IMR-90 (cell line): ENCODE results near the gene SAMD8. TPM values are rescaled to one million over a fixed set of nuclear protein-coding genes. Genes with fewer than 3 reads are reported as not detected.
"Not testable (repeated sequence)": the region's sequence is repeated elsewhere in the genome, so short reads cannot be mapped to it uniquely, and the experiment has no call there.

Source experiments
- ATAC-seq: fragments of 200-7000 bp; cut with Tn5 transposase; 2 replicates; pipeline ENCODE4 v1.9.1; 2020; ENCODE audit warnings: low read depth, mild to moderate bottlenecking, moderate library complexity
- BruUV-seq: library from RNA; stranded (reverse); fragments of 400-500 nt; replicated peaks from 2 replicates; lab custom pipeline; 2021; lab: Mats Ljungman, UMichigan
- CTCF ChIA-PET: fragments of 300-600 bp; formaldehyde crosslinking; extraction: SDS; loops from one replicate; lab custom pipeline; 2021; ENCODE audit warnings: antibody characterized with exemption; lab: Yijun Ruan, JAX
- POLR2A ChIA-PET: fragments of 300-600 bp; sonication (Branson Sonifier 250); formaldehyde crosslinking; loops from one replicate; lab custom pipeline; 2022; ENCODE audit warnings: antibody characterized with exemption; ENCODE audit not compliant: unreplicated experiment; lab: Charles Lee
- DNase-seq: peaks from one replicate; pipeline ENCODE4 v3.0.0; 2013
- H2AFZ ChIP-seq: replicated peaks from 2 replicates; pipeline ENCODE3; 2013; ENCODE audit warnings: low read length, mild to moderate bottlenecking; ENCODE audit not compliant: poor library complexity
- H2AK5ac ChIP-seq: 2 replicates; pipeline ENCODE4 v1.6.1; 2013; ENCODE audit warnings: low read depth, low read length, inconsistent platforms
- H2AK9ac ChIP-seq: replicated peaks from 2 replicates; pipeline ENCODE3; 2013; ENCODE audit warnings: mild to moderate bottlenecking, low read depth, low read length, moderate library complexity; ENCODE audit not compliant: poor library complexity
- H2BK120ac ChIP-seq: 2 replicates; pipeline ENCODE4 v1.6.1; 2013; ENCODE audit warnings: low read depth, low read length, inconsistent platforms
- H2BK15ac ChIP-seq: 3 replicates; pipeline ENCODE4 v1.6.1; 2013; ENCODE audit warnings: low read depth, low read length, inconsistent platforms
- H2BK20ac ChIP-seq: 2 replicates; pipeline ENCODE4 v1.6.1; 2013; ENCODE audit warnings: low read depth, mild to moderate bottlenecking, inconsistent platforms, low read length, moderate library complexity
- H2BK5ac ChIP-seq: 2 replicates; pipeline ENCODE4 v1.6.1; 2013; ENCODE audit warnings: mild to moderate bottlenecking, low read depth, low read length, inconsistent platforms; ENCODE audit not compliant: poor library complexity, severe bottlenecking
- H3K14ac ChIP-seq: replicated peaks from 2 replicates; pipeline ENCODE4 v1.6.1; 2013; ENCODE audit warnings: low read depth, low read length, inconsistent platforms
- H3K18ac ChIP-seq: 2 replicates; pipeline ENCODE4 v1.6.1; 2013; ENCODE audit warnings: low read depth, low read length, control low read depth
- H3K23ac ChIP-seq: 2 replicates; pipeline ENCODE4 v1.6.1; 2013; ENCODE audit warnings: low read depth, low read length, inconsistent platforms
- H3K27ac ChIP-seq: 2 replicates; pipeline ENCODE4 v1.5.1; 2013; ENCODE audit warnings: mild to moderate bottlenecking, control low read depth, low read length; ENCODE audit not compliant: insufficient read depth
- H3K27me3 ChIP-seq: 2 replicates; pipeline ENCODE4 v1.6.1; 2013; ENCODE audit warnings: low read length; ENCODE audit not compliant: control insufficient read depth, insufficient read depth
- H3K36me3 ChIP-seq: 2 replicates; pipeline ENCODE4 v1.6.1; 2013; ENCODE audit warnings: low read length, mixed read lengths; ENCODE audit not compliant: control insufficient read depth, insufficient read depth
- H3K4ac ChIP-seq: 2 replicates; pipeline ENCODE4 v1.6.1; 2013; ENCODE audit warnings: low read depth, low read length, inconsistent platforms
- H3K4me1 ChIP-seq: 2 replicates; pipeline ENCODE4 v1.6.1; 2013; ENCODE audit warnings: low read length, mixed read lengths; ENCODE audit not compliant: control insufficient read depth, insufficient read depth
- H3K4me2 ChIP-seq: 2 replicates; pipeline ENCODE4 v1.6.1; 2013; ENCODE audit warnings: low read depth, mild to moderate bottlenecking, control low read depth, low read length, moderate library complexity
- H3K4me3 ChIP-seq: 2 replicates; pipeline ENCODE4 v1.5.1; 2013; ENCODE audit warnings: low read depth, mild to moderate bottlenecking, control low read depth, low read length, moderate library complexity; ENCODE audit not compliant: insufficient read depth
- H3K56ac ChIP-seq: 2 replicates; pipeline ENCODE4 v1.6.1; 2013; ENCODE audit warnings: low read length, inconsistent platforms; ENCODE audit not compliant: insufficient read depth; ENCODE audit errors: extremely low read depth
- H3K79me1 ChIP-seq, 2 experiments: 2 replicates each; pipeline ENCODE4 v1.6.1; 2013; ENCODE audit warnings: low read length in 2 of 2, inconsistent platforms in 1 of 2, low read depth in 1 of 2
- H3K9ac ChIP-seq: 2 replicates; pipeline ENCODE4 v1.6.1; 2013; ENCODE audit warnings: low read depth, low read length, control low read depth
- H3K9me1 ChIP-seq: 2 replicates; pipeline ENCODE4 v1.6.1; 2013; ENCODE audit warnings: low read length, inconsistent platforms; ENCODE audit not compliant: insufficient read depth
- H3K9me3 ChIP-seq: 2 replicates; pipeline ENCODE4 v1.6.1; 2013; ENCODE audit warnings: low read length; ENCODE audit not compliant: control insufficient read depth, insufficient read depth
- H4K20me1 ChIP-seq: 2 replicates; pipeline ENCODE4 v1.6.1; 2013; ENCODE audit warnings: low read length, inconsistent platforms; ENCODE audit not compliant: insufficient read depth
- H4K5ac ChIP-seq: 2 replicates; pipeline ENCODE4 v1.6.1; 2013; ENCODE audit warnings: mild to moderate bottlenecking, low read depth, low read length, control low read depth
- H4K8ac ChIP-seq, 2 experiments: 2 replicates each; pipeline ENCODE4 v1.6.1; 2013; ENCODE audit warnings: low read depth in 2 of 2, low read length in 2 of 2, control low read depth in 1 of 2, inconsistent platforms in 1 of 2
- H4K91ac ChIP-seq: 2 replicates; pipeline ENCODE4 v1.6.1; 2013; ENCODE audit warnings: low read depth, low read length, inconsistent platforms; ENCODE audit not compliant: insufficient read depth
- WGBS, 2 experiments: methylation state at CpG; one replicate each; pipeline versions ENCODE4 v1.1.5 to v1.1.7; 2013; ENCODE audit warnings: missing lambda C conversion rate in 2 of 2; ENCODE audit not compliant: insufficient read length in 1 of 2; ENCODE audit errors: extremely low coverage in 2 of 2; 5-methylcytosine and 5-hydroxymethylcytosine counted together
- dilution Hi-C: fragments of 300-500 bp; cut with HindIII; formaldehyde crosslinking; loops from one replicate; pipeline ENCODE4 v1.14.3; 2018; ENCODE audit warnings: low sequenced_read_pairs; ENCODE audit not compliant: unreplicated experiment
- in situ Hi-C: fragments of 300-500 bp; cut with MboI; formaldehyde crosslinking; loops from 3 replicates; pipeline ENCODE4 v1.14.3; 2019; ENCODE audit warnings: low sequenced_read_pairs, inconsistent platforms, mixed read lengths
- intact Hi-C: fragments of 100-400 bp; cut with micrococcal nuclease; formaldehyde crosslinking; loops from 2 replicates; pipeline ENCODE4 v1.10.0; 2022
- polyA plus RNA-seq, 3 experiments: library from polyadenylated mRNA; depleted of rRNA; stranded (reverse); fragments of >200 nt; gene quantifications; 2 replicates each; pipeline ENCODE4 v1.2.3, GENCODE V29; 2012; ENCODE audit warnings: low replicate concordance in 1 of 3
- total RNA-seq: library from RNA; depleted of rRNA; stranded (reverse); fragments of >200 nt; gene quantifications from 2 replicates; pipeline ENCODE4 v1.2.3, GENCODE V29; 2012

SAMD8 gene
- total and polyA plus RNA-seq, 2 of the 4 experiments (the other 2 are of a cell fraction): 10.1 to 28.7 TPM

DNA sequence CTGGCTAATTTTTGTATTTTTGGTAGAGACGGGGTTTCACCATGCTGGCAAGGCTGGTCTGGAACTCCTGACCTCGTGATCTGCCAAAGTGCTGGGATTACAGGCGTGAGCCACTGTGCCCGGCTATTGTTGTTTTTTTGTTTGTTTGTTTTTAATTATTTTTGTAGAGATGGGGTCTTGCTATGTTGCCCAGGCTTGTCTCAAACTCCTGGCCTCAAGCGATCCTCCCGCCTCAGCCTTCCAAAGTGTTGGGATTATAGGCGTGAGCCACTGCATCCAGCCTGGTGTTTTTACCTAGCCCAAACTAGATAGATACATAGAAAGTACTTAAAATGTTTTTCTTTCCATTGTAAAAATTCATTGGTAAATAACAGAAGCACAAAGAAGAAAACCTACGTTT is 110.0 kb downstream of the SAMD8 start:
- H3K9ac ChIP-seq, H3K4ac ChIP-seq, H3K4me3 ChIP-seq, intact Hi-C loops, H3K9me1 ChIP-seq, H2BK15ac ChIP-seq, DNase-seq, CTCF ChIA-PET, H2BK5ac ChIP-seq, H3K23ac ChIP-seq, H4K8ac ChIP-seq, POLR2A ChIA-PET, H4K5ac ChIP-seq, H3K4me2 ChIP-seq, H3K14ac ChIP-seq, H2AFZ ChIP-seq, BruUV-seq, H3K27me3 ChIP-seq, H2BK120ac ChIP-seq, H2BK20ac ChIP-seq, H2AK9ac ChIP-seq, H3K27ac ChIP-seq, H3K18ac ChIP-seq, in situ Hi-C loops, H3K56ac ChIP-seq, dilution Hi-C loops, H3K9me3 ChIP-seq, ATAC-seq, H4K91ac ChIP-seq, H2AK5ac ChIP-seq: not testable (repeated sequence)
- Histone ChIP-seq H4K20me1 (peaks cover 52% of the 10 kb centered on the region), H3K79me1 (peaks cover 24 to 63% of the 10 kb centered on the region in 2 experiments), H3K4me1 (peaks cover 19% of the 10 kb centered on the region), H3K36me3 (peaks cover 61% of the 10 kb centered on the region)
- WGBS, 2 experiments: no CpG with 5 or more reads among the region's 8 CpGs
